HFF-Myc (cell line): ENCODE measurements around the gene APOC1.

Experiments used
- DNase-seq: peaks from one replicate; pipeline ENCODE4 v3.0.0-alpha.2; 2011; ENCODE audit warnings: low read depth; ENCODE audit errors: extremely low read depth
- H3K4me3 ChIP-seq: replicated peaks from 2 replicates; pipeline ENCODE4 v1.5.1; 2011; ENCODE audit warnings: low read depth, mild to moderate bottlenecking, control low read depth, low read length
- TF ChIP-seq, protein P1 (sequence below): IDR thresholded peaks from 2 replicates; pipeline ENCODE4 v1.5.1; 2012; ENCODE audit warnings: mild to moderate bottlenecking, low read depth, low read length, control low read depth; ENCODE audit errors: missing control alignments

The APOC1 gene

DNA sequence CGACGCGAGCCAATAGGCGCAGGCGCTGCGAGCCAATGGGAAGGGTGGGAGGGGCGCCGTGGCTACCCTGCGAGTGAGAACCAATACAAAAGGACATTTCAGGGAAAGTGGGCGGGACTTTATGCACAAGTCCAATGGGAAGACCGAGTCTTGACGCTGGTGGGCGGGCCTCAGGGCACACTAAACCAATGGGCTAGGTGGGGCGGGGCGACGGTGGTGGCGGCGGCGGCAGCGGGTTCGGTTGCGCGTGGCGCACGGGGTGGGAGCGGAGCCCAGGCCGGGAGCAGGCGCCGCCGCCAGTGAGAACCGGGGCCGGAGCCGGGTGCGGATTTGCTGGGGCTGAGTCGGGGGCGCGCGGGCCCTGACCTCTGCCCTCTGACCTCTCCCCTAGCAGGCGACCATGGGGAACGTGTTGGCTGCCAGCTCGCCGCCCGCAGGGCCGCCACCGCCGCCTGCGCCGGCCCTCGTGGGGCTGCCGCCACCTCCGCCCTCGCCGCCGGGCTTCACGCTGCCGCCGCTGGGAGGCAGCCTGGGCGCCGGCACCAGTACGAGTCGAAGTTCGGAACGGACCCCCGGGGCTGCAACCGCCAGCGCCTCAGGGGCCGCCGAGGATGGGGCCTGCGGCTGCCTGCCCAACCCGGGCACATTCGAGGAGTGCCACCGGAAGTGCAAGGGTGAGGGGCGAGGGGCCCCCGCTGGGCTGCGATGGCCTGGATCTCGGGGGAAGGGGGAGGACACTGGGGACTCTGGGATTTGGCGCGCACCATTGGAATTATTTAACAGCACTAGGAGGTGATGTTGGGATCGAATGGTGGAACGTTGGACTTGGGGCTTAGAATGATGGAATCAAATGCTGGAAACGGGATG lies 23.2 kb upstream of the APOC1 start, which contains the start of gene TOMM40:
TSS of gene TOMM40 (plus strand) at position 239 of the 867 bp plus-strand sequence. CDS start at position 401, 162 bp downstream.
- TF ChIP-seq, protein P1, sequence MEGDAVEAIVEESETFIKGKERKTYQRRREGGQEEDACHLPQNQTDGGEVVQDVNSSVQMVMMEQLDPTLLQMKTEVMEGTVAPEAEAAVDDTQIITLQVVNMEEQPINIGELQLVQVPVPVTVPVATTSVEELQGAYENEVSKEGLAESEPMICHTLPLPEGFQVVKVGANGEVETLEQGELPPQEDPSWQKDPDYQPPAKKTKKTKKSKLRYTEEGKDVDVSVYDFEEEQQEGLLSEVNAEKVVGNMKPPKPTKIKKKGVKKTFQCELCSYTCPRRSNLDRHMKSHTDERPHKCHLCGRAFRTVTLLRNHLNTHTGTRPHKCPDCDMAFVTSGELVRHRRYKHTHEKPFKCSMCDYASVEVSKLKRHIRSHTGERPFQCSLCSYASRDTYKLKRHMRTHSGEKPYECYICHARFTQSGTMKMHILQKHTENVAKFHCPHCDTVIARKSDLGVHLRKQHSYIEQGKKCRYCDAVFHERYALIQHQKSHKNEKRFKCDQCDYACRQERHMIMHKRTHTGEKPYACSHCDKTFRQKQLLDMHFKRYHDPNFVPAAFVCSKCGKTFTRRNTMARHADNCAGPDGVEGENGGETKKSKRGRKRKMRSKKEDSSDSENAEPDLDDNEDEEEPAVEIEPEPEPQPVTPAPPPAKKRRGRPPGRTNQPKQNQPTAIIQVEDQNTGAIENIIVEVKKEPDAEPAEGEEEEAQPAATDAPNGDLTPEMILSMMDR = no peak
- H3K4me3 ChIP-seq = peak within 1 kb of the TSS; percentile 99
- peak; percentile 99 for DNase-seq

DNA sequence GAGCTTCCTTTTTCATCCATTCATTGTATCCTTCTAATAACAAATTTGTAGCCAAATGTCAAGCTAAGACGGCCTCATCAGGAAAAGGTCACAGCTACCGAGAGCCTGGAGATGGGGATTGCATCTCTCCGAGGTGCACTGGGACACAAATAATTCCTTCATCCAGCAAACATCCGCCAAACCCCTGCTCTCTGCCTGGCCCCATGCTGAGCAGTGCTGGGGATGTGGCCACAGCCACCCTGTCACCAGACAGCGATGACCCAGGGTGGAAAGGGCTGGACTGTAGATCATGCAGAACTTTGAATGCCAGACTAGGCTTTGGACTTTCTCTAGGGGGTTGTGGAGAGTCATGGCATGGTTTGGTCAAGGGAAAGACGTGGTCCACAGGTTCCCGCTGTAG lies 21.5 kb upstream of the APOC1 start:
- TF ChIP-seq, protein P1 = no peak
- peak overlapping the region; percentile 99 for H3K4me3 ChIP-seq
- no peak for DNase-seq

GRCh38 chr19:44893332-44894051 lies 20.9 kb upstream of the APOC1 start:
- DNase-seq = no peak
- no peak overlapping the region for H3K4me3 ChIP-seq
- TF ChIP-seq, protein P1 = no peak

- TF ChIP-seq, protein P1 = no peak
- H3K4me3 ChIP-seq = no peak overlapping the region
- no peak for DNase-seq
These were observed 20.4 kb upstream of the APOC1 start for GRCh38 chr19:44894052-44894400.

GRCh38 chr19:44894946-44895345 lies 19.5 kb upstream of the APOC1 start:
- H3K4me3 ChIP-seq = no peak overlapping the region
- DNase-seq = no peak
- TF ChIP-seq, protein P1 = no peak

DNA sequence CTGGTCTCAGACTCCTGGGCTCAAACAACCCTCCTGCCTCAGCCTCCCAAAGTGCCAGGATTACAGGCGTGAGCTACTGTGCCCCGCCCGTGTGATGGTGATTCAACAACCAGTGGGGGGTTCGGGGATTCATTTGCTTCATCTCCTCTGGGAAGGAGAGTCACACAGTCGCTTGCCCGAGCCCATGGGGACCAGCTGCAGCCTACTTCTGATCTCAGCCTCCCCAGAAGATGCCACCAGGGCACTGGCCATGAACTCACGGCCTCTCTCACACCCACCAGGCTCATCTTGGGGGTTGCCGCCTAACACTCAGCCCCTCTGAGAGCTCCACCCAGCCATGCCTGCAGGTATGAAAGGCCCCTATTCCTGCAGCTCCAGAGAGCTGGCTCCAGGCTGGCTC lies 16.6 kb upstream of the APOC1 start:
- TF ChIP-seq, protein P1 = no peak
- no peak overlapping the region for H3K4me3 ChIP-seq

More for the DNA sequence above, 16.6 kb upstream of the APOC1 start:
- no peak for DNase-seq
